Upper lobe of right lung (tissue), 1 donor: ENCODE measurements around the gene FAM120B. TPM values are rescaled to one million over a fixed set of nuclear protein-coding genes. Genes with fewer than 3 reads are reported as not detected.

Experiments used
- ATAC-seq: fragments of 200-7000 bp; cut with Tn5 transposase; one replicate; pipeline ENCODE4 v1.9.1; 2020; ENCODE audit warnings: mild to moderate bottlenecking, moderate library complexity
- DNase-seq: peaks from one replicate; pipeline ENCODE4 v3.0.0-alpha.2; 2020
- H3K27ac ChIP-seq: fragments of 200-600 bp; one replicate; pipeline ENCODE4 v1.8.0; 2022
- H3K27me3 ChIP-seq: fragments of 200-600 bp; one replicate; pipeline ENCODE4 v1.8.0; 2022; ENCODE audit warnings: mild to moderate bottlenecking
- H3K36me3 ChIP-seq: fragments of 200-600 bp; one replicate; pipeline ENCODE4 v1.8.0; 2022
- H3K4me1 ChIP-seq: fragments of 200-600 bp; one replicate; pipeline ENCODE4 v1.8.0; 2022
- H3K4me3 ChIP-seq: fragments of 200-600 bp; one replicate; pipeline ENCODE4 v1.8.0; 2022; ENCODE audit warnings: mild to moderate bottlenecking
- H3K9me3 ChIP-seq: fragments of 200-600 bp; one replicate; pipeline ENCODE4 v1.8.0; 2022
- intact Hi-C: fragments of 100-400 bp; cut with DNase I; formaldehyde crosslinking; loops from one replicate; pipeline ENCODE4 v1.11.0; 2022
- total RNA-seq: library from RNA; stranded (reverse); fragmentation: NEBNext Ultra II Directional; extraction: Animal tissue kit (Norgen Biotek cat#: 25700); gene quantifications from one replicate; pipeline ENCODE4 v1.2.1, GENCODE V29; 2021
- TF ChIP-seq, protein P1 (sequence below): fragments of 200-600 bp; IDR thresholded peaks from one replicate; pipeline ENCODE4 v1.8.0; 2022; ENCODE audit warnings: antibody characterized with exemption
- donor health status: DM: no; HTN: yes; CAD: no; lungs with severe emphysema.

The FAM120B gene
- total RNA-seq, 1 donor from 2014 or later, result 26.1 TPM

DNA sequence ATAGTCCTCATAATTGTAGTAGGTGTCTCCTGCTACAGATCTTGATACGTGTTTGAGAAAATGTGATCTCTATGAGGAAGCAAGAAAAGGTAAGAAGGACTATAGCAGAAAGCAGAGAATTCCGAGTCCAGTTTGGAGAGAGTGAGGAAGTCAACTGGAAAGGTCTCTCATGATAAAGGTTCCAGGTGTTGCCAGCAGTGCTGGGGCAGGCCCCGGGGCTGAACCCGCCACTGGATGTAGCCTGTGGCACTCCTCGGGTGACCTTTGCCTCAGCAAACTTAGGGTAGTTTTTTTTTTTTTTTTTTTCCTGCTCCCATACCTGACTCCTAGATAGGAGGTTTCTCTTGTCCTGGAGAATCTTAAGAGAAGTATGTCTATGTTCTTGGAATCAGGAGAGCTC lies 62.8 kb downstream of the FAM120B start:
- TF ChIP-seq, protein P1, sequence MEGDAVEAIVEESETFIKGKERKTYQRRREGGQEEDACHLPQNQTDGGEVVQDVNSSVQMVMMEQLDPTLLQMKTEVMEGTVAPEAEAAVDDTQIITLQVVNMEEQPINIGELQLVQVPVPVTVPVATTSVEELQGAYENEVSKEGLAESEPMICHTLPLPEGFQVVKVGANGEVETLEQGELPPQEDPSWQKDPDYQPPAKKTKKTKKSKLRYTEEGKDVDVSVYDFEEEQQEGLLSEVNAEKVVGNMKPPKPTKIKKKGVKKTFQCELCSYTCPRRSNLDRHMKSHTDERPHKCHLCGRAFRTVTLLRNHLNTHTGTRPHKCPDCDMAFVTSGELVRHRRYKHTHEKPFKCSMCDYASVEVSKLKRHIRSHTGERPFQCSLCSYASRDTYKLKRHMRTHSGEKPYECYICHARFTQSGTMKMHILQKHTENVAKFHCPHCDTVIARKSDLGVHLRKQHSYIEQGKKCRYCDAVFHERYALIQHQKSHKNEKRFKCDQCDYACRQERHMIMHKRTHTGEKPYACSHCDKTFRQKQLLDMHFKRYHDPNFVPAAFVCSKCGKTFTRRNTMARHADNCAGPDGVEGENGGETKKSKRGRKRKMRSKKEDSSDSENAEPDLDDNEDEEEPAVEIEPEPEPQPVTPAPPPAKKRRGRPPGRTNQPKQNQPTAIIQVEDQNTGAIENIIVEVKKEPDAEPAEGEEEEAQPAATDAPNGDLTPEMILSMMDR, result no peak

DNA sequence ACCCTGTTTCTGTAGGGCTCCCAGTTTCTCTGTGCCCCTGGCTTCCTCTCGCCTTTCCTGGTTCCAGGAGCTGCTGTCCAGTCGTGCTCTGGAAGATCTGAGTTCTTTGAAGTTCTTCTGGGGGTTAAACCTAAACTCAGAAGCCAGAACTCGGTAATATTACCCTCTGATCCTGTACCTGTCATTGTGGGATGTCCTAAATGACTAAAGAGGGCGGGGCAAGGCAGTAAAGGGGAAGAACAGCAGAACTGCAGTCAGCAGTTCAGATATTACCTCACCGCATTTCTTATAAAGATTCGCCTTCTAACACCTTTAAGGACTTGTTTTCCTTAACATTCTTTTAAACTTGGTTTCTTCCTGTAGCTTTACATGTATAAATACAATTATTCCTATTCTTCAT lies 63.9 kb downstream of the FAM120B start:
- intact Hi-C loops, result no loop called here
- H3K27me3 ChIP-seq, result no peaks in the 10 kb centered on the region
- DNase-seq (no peak), ATAC-seq (no peak)
- TF ChIP-seq, protein P1, result no peak
- no peaks in the 10 kb centered on the region for H3K4me1 ChIP-seq
- no peaks in the 10 kb centered on the region for H3K9me3 ChIP-seq
- peaks cover 30% of the 10 kb centered on the region for H3K36me3 ChIP-seq
- H3K27ac ChIP-seq, result no peak overlapping the region
- no peak overlapping the region for H3K4me3 ChIP-seq

More for the DNA sequence above, 62.8 kb downstream of the FAM120B start:
- H3K27me3 ChIP-seq, result no peaks in the 10 kb centered on the region
- no peaks in the 10 kb centered on the region for H3K4me1 ChIP-seq
- H3K9me3 ChIP-seq, result no peaks in the 10 kb centered on the region
- H3K27ac ChIP-seq, result no peak overlapping the region
- intact Hi-C loops, result no loop called here
- H3K36me3 ChIP-seq, result peaks cover 28% of the 10 kb centered on the region
- DNase-seq (no peak), ATAC-seq (no peak)
- H3K4me3 ChIP-seq, result no peak overlapping the region

DNA sequence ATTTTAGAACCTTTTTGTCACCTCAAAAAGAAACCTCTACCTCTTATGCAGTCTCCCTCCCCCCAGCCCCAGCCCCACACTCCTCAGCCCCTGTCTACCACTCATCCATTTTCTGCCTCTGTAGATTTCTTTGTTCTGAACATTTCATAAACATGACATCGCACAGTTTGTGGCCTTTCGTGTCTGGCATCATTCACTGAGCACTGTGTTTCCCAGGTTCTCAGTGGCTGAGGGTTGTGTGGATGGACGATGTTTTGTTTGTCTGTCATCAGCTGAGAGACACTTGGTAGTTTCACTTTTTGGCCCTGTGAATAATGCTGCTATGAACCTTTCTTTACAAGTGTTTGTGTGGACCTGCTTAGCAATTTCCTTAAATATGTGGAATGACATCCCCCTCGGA lies 64.5 kb downstream of the FAM120B start:
- Histone ChIP-seq H3K36me3 (peaks cover 33% of the 10 kb centered on the region), H3K27me3 (no peaks in the 10 kb centered on the region), H3K27ac (no peak overlapping the region), H3K4me3 (no peak overlapping the region), H3K4me1 (no peaks in the 10 kb centered on the region), H3K9me3 (no peaks in the 10 kb centered on the region)
- intact Hi-C loops, result no loop called here
- DNase-seq (no peak), ATAC-seq (no peak)
- TF ChIP-seq, protein P1, result no peak

DNA sequence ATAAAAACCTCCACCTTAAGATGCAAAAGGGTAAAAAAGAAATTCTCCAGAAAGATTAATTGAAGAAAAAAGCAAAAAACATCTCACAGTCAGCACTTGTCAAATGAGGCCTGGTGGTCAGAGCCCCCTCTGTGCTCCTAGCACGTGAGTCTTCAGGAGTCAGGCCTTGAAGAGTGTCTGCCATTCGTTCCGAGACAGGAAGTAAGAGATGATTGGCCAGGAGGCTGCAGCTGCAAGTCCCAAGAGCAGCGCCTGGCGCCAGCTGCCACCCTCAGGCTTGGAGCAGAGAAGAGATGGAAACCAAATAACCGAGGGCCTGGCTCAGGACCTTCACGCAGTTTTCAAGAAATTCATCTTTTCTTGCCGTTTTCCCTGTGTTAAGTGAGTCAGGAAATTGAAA lies 65.0 kb downstream of the FAM120B start:
- Histone ChIP-seq H3K9me3 (no peaks in the 10 kb centered on the region), H3K4me3 (no peak overlapping the region), H3K36me3 (peaks cover 36% of the 10 kb centered on the region), H3K27me3 (no peaks in the 10 kb centered on the region), H3K4me1 (no peaks in the 10 kb centered on the region), H3K27ac (no peak overlapping the region)
- DNase-seq (no peak), ATAC-seq (no peak)
- TF ChIP-seq, protein P1, result no peak
- intact Hi-C loops, result no loop called here

DNA sequence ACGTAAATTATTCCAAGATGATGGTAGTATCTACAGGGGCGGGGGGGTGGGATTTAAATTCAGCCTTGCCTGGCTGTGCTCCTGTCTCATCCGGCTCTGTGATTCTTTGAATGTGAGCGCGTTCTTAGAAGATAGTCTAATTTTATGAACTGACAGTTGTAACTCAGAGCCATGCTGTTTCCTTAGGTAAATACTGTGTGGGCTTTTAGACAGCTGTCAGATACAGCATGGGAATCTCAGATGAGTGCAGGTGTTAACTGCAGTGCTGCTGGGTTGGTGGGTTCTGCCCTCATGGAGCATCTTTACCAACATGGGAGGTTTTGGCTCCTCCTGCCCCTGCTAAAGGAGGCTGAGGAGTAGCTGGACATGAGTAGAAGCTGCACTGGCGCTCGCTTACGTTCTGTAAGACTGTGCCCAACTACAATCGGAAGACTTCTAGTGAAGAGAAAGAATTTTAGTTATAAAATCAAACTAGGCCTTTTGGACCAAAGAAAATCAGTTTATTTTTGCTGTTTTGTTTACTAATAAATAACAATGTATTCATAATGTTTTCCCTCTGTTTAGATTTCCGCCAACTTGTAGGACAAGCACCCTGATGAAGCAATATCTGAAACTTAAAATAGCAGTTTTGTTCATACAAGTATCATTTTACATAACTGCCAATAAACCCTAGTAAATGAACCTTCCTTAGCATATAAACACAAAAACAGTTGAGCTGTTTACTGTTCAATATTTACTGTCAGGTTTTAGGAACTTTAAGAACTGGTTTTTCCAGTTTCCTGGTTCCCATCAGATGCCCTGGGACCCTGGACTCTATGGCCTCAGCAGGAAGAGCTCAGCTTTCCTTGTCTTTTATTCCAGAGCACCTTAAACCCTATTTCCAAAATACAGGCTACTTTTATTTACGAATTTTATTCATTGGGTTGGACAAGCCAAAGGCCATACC lies 66.1 kb downstream of the FAM120B start:
- H3K27ac ChIP-seq, result no peak overlapping the region
- no peaks in the 10 kb centered on the region for H3K4me1 ChIP-seq
- TF ChIP-seq, protein P1, result no peak
- H3K4me3 ChIP-seq, result no peak overlapping the region
- H3K27me3 ChIP-seq, result no peaks in the 10 kb centered on the region
- DNase-seq (no peak), ATAC-seq (no peak)
- H3K36me3 ChIP-seq, result peaks cover 29% of the 10 kb centered on the region
- H3K9me3 ChIP-seq, result no peaks in the 10 kb centered on the region
- intact Hi-C loops, result no loop called here
